ENCODE results near the gene EGR2.

EGR2 gene

DNA sequence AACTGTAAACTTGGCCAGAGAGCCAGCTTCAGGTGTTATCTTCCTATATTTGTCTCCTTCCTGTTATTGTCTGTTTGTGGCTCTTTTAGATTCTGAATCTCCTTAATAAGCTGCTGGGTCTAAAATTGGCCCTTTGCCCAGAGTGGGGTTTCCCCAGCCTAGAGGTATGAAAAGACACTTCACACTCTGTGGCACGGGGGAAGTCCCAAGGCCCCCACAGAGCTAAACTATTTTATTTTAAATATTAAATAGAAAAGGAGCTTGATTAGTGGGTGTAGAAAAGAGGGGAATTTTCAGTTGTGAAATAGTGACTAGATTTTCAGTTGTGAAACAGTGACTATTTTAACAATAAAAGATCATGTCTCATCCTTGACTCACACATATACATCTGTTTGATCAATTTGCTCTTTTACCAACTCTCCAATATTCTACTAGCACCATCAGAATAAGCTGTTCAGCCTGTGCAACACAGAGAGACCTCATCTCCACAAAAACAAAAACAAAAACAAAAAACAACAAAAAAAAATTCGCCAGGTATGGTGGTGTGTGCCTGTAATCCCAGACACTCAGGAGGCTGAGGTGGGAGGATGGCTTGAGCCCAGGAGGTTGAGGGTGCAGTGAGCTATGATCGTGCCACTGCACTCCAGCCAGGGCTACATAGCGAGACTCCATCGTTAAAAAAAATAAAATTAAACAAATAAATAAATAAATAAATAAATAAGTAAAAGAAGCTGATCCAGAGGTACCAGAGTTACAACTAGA, 36.5 kb downstream of the EGR2 start:
- peak; percentile 60 for DNase-seq (ENCODE audit: low read depth)
- TF ChIP-seq, protein P1, sequence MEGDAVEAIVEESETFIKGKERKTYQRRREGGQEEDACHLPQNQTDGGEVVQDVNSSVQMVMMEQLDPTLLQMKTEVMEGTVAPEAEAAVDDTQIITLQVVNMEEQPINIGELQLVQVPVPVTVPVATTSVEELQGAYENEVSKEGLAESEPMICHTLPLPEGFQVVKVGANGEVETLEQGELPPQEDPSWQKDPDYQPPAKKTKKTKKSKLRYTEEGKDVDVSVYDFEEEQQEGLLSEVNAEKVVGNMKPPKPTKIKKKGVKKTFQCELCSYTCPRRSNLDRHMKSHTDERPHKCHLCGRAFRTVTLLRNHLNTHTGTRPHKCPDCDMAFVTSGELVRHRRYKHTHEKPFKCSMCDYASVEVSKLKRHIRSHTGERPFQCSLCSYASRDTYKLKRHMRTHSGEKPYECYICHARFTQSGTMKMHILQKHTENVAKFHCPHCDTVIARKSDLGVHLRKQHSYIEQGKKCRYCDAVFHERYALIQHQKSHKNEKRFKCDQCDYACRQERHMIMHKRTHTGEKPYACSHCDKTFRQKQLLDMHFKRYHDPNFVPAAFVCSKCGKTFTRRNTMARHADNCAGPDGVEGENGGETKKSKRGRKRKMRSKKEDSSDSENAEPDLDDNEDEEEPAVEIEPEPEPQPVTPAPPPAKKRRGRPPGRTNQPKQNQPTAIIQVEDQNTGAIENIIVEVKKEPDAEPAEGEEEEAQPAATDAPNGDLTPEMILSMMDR (IDR thresholded peaks at IDR 0.05; ENCODE audit: insufficient read depth, low read depth, low read length, missing control alignments): no peak
- no peak overlapping the region for H3K4me3 ChIP-seq (ENCODE audit: low read length)

DNA sequence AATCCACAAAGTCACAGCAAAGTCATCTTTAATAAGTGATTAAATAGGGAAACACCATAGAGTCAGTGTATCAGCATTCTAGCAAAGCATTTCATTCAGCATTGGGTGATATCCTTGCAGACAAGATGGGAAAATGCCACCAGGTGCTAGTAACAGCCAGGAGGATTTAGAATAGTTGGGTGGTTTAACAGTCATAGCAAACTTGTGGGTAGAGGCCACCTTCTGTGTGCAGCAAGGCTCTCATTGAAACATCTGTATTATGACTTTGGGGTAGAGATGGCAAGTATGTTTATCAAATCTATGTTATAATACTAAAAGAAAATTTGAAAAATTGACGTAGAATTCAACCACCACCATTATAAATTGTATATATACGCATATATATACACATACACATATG, 38.0 kb downstream of the EGR2 start:
- TF ChIP-seq, protein P1 (IDR thresholded peaks at IDR 0.05; ENCODE audit: insufficient read depth, low read depth, low read length, missing control alignments): no peak
- H3K4me3 ChIP-seq (ENCODE audit: low read length): no peak overlapping the region
- no peak for DNase-seq (ENCODE audit: low read depth)

DNA sequence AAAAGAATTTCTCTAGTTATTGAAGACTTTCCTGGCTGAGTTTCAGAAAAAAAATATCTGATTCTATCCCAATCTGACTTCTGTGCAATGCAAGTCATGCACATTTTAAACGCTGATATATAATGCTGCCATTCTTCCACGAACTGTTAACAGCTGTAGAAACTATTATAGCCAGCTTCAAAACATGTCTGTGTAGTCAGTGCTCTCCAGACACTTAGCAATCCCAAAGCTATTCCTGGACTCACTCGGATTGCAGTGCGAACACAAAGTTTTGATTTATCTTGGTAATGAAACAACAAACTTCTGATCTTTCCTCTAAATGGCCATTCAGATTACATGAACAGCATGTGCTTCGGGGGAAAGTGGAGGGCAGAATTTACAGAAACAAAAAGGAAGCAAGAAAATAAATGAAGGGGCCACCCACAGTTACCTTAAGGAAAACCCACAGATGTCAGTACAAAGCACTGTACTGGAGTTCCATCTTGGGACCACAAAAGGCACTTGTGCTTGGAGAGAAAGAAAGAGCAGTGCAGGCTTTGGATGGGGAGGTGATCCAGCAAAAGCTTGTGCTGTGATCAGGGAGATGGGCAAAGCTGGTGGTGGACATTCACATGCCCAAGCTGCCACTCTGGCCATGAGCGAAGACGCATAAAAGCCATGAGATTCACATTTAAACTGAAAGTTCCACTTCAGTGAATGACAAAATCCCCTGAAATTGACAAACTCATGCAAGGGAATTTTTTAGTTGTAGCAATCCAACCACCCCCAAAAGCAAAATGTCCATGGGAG, 43.8 kb downstream of the EGR2 start:
- no peak for DNase-seq (ENCODE audit: low read depth)
- TF ChIP-seq, protein P1 (IDR thresholded peaks at IDR 0.05; ENCODE audit: insufficient read depth, low read depth, low read length, missing control alignments): no peak
- no peak overlapping the region for H3K4me3 ChIP-seq (ENCODE audit: low read length)

DNA sequence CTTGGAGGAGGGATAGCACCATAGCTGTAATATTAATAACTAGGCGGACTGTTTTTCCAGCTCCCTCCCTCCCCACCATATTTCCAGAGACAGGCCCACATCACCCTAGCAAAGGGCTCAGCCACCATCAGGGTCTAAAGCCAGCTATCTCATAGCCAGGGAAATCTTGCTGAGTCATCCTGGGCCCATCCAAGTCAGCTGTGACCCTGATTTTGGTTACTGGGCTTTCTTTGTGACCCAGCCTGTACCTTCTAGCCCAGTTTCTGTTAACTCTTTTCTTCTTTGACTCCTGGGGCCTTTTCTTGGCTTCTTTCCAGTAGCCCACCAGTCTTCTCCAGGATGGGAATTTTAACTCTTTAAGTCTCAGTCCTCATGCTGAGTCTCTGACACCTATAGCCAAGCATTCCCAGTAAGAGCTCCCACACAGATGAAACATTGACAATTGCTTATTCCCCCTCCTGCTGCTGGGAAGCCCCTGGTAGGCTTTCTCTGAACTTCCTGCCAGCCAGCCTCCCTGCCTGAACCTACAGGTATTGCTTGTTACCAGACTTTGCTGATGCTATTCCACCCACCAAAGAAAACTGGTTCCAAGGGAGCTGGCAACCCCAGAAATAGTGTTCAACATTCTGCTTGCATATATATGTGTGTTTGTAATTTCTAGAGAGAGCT, 46.5 kb downstream of the EGR2 start:
- no peak for DNase-seq (ENCODE audit: low read depth)
- TF ChIP-seq, protein P1 (IDR thresholded peaks at IDR 0.05; ENCODE audit: insufficient read depth, low read depth, low read length, missing control alignments): no peak
- H3K4me3 ChIP-seq (ENCODE audit: low read length): no peak overlapping the region

DNA sequence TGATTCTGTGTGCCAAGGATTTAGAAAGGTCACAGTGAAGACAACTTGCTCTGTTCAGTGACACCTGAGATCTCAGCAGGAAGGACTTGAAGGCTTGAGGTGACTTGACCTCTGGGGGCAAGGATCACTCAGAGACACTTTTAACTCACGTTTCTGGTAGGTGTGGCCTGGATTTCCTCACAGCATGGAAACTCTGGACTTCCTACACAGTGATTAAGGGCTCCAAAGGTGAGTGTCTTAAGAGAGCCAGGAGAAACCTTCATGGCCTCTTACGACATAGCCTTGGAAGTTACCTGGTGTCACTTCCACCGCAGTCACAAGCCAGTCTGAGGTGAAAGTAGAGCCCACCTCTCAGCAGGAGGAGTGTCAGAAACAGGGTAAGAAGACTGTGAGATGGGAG, 49.8 kb downstream of the EGR2 start:
- no peak for DNase-seq (ENCODE audit: low read depth)
- no peak overlapping the region for H3K4me3 ChIP-seq (ENCODE audit: low read length)
- TF ChIP-seq, protein P1 (IDR thresholded peaks at IDR 0.05; ENCODE audit: insufficient read depth, low read depth, low read length, missing control alignments): no peak

DNA sequence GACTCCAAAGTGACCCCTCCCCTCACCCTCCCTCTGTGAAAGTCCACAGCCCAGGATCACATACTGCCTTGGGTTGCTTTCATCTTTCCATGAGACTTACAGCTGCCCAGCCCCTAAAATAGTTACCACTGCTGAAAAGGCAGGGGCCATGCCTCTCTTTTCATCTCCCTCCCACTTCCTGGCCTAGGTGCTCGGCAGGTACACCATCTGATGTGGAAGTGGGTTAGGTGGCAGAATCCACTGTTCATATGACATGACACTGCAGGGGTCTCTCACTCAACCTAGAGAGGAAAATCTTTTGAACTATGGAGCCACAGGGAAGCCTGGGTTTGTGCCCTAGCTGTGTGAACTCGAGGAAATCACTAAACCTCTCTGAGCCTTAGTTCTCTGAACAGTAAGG, 50.4 kb downstream of the EGR2 start:
- TF ChIP-seq, protein P1 (IDR thresholded peaks at IDR 0.05; ENCODE audit: insufficient read depth, low read depth, low read length, missing control alignments): no peak
- DNase-seq (ENCODE audit: low read depth): no peak

More for the DNA sequence above, 50.4 kb downstream of the EGR2 start:
- H3K4me3 ChIP-seq (ENCODE audit: low read length): no peak overlapping the region
